SU-DHL-6 (cell line): ENCODE data around the gene CA11.
A peak's percentile ranks its signal among the peaks of the same experiment; 100 is the strongest.

ENCODE experiments used
- H2AFZ ChIP-seq: fragments of 200-600 bp; sonication (generic); 2 replicates; pipeline ENCODE4 v1.6.1; 2014; ENCODE audit warnings: low read depth, mild to moderate bottlenecking, moderate library complexity, mixed read lengths, antibody characterized with exemption, low read length; ENCODE audit not compliant: severe bottlenecking
- H3F3A ChIP-seq: fragments of 200-600 bp; shearing (Covaris generic); 2 replicates; pipeline ENCODE4 v1.6.0; 2016; ENCODE audit warnings: antibody characterized with exemption, mild to moderate bottlenecking; ENCODE audit not compliant: insufficient read depth
- H3K27ac ChIP-seq: fragments of 200-600 bp; sonication (generic); 2 replicates; pipeline ENCODE4 v1.5.1; 2016; ENCODE audit warnings: low read depth, mild to moderate bottlenecking, low read length, moderate library complexity, mixed read lengths
- H3K27me3 ChIP-seq: fragments of 200-600 bp; sonication (generic), shearing (Covaris generic); 2 replicates; pipeline ENCODE4 v1.6.0; 2014; ENCODE audit warnings: mild to moderate bottlenecking, low read length
- H3K36me3 ChIP-seq: fragments of 200-600 bp; sonication (generic); 2 replicates; pipeline ENCODE4 v1.6.1; 2014; ENCODE audit warnings: mild to moderate bottlenecking, low read length, mixed read lengths
- H3K4me2 ChIP-seq: fragments of 300-600, 200-600 bp; shearing (Covaris generic), sonication (generic); 2 replicates; pipeline ENCODE4 v1.6.0; 2014; ENCODE audit warnings: low read length, low read depth, mild to moderate bottlenecking; ENCODE audit not compliant: poor library complexity, severe bottlenecking
- H3K4me3 ChIP-seq: fragments of 200-600 bp; sonication (generic); 2 replicates; pipeline ENCODE4 v1.5.1; 2014; ENCODE audit warnings: antibody characterized with exemption, low read length, mild to moderate bottlenecking, mixed read lengths; ENCODE audit not compliant: insufficient read depth, poor library complexity, severe bottlenecking
- H3K79me2 ChIP-seq: fragments of 200-600 bp; sonication (generic); 2 replicates; pipeline ENCODE4 v1.6.1; 2014; ENCODE audit warnings: mild to moderate bottlenecking, low read length, moderate library complexity; ENCODE audit not compliant: insufficient read depth
- H3K9ac ChIP-seq: fragments of 200-600 bp; sonication (generic); 2 replicates; pipeline ENCODE4 v1.7.0; 2014; ENCODE audit warnings: mild to moderate bottlenecking, low read length
- H3K9me2 ChIP-seq: fragments of 200-600 bp; sonication (generic); replicated peaks from 2 replicates; pipeline ENCODE4 v1.6.1; 2014; ENCODE audit warnings: low read length; ENCODE audit not compliant: insufficient read depth
- H3K9me3 ChIP-seq: fragments of 200-600 bp; sonication (generic); 2 replicates; pipeline ENCODE4 v1.6.1; 2014; ENCODE audit warnings: low read length, mixed read lengths; ENCODE audit not compliant: insufficient read depth
- H4K20me1 ChIP-seq: fragments of 200-600 bp; sonication (generic); 2 replicates; pipeline ENCODE4 v1.6.1; 2014; ENCODE audit warnings: low read depth, mild to moderate bottlenecking, antibody characterized with exemption, low read length, moderate library complexity, mixed read lengths
- CTCF ChIP-seq: fragments of 200-600 bp; sonication (generic); IDR thresholded peaks from one replicate; pipeline ENCODE4 v1.5.1; 2017; ENCODE audit warnings: antibody characterized with exemption, mild to moderate bottlenecking, low read length, moderate library complexity; ENCODE audit not compliant: insufficient read depth, poor library complexity, severe bottlenecking
- EZH2phosphoT487 ChIP-seq: fragments of 200-600 bp; sonication (generic), shearing (Covaris generic); conservative IDR thresholded peaks from 2 replicates; pipeline ENCODE4 v1.6.1; 2018; ENCODE audit warnings: mild to moderate bottlenecking, antibody characterized with exemption, low read length, moderate library complexity, mixed read lengths

CA11 gene

GRCh38 chr19:48588670-48589401 lies 57.2 kb downstream of the CA11 start:
- Histone ChIP-seq H2AFZ (peak overlapping the region; percentile 10), H3K9me3 (no peaks in the 10 kb centered on the region), H3F3A (no peaks in the 10 kb centered on the region), H3K27ac (no peak overlapping the region), H3K9ac (peak overlapping the region; percentile 12; the same call in 1 of the 2 replicates), H3K4me2 (peak overlapping the region; percentile 44), H3K79me2 (no peaks in the 10 kb centered on the region), H3K4me3 (no peak overlapping the region), H3K27me3 (no peaks in the 10 kb centered on the region), H3K9me2 (no peaks in the 10 kb centered on the region), H4K20me1 (no peaks in the 10 kb centered on the region), H3K36me3 (no peaks in the 10 kb centered on the region)
- TF ChIP-seq CTCF = peak; percentile 96
- no peak for TF ChIP-seq EZH2phosphoT487
